Subcutaneous abdominal adipose tissue (tissue), 5 donors: ENCODE data around the gene RIC8B.

ENCODE experiments used
- H3K27ac ChIP-seq: one replicate; pipeline ENCODE4 v1.7.0; 2013; ENCODE audit warnings: low read depth, mild to moderate bottlenecking, inconsistent platforms, low read length, moderate library complexity
- H3K27me3 ChIP-seq, 5 donors: one replicate each; pipeline ENCODE4 v1.7.0; 2013; ENCODE audit warnings: low read length in 5 of 5, inconsistent platforms in 1 of 5; ENCODE audit not compliant: control insufficient read depth in 5 of 5, insufficient read depth in 4 of 5
- H3K36me3 ChIP-seq, 5 donors: one replicate each; pipeline ENCODE4 v1.7.0; 2013; ENCODE audit warnings: low read length in 5 of 5; ENCODE audit not compliant: control insufficient read depth in 5 of 5, insufficient read depth in 5 of 5
- H3K4me1 ChIP-seq, 5 donors: one replicate each; pipeline ENCODE4 v1.7.0; 2013; ENCODE audit warnings: low read length in 5 of 5, mild to moderate bottlenecking in 3 of 5, moderate library complexity in 1 of 5; ENCODE audit not compliant: control insufficient read depth in 5 of 5, insufficient read depth in 5 of 5
- H3K4me3 ChIP-seq, 5 donors: one replicate each; pipeline ENCODE4 v1.7.0; 2013; ENCODE audit warnings: low read length in 5 of 5, low read depth in 1 of 5
- H3K9ac ChIP-seq, 5 donors: one replicate each; pipeline ENCODE4 v1.7.0; 2013; ENCODE audit warnings: low read length in 5 of 5, mild to moderate bottlenecking in 4 of 5, moderate library complexity in 3 of 5
- H3K9me3 ChIP-seq, 5 donors: one replicate each; pipeline ENCODE4 v1.7.0; 2013; ENCODE audit warnings: low read length in 5 of 5; ENCODE audit not compliant: control insufficient read depth in 5 of 5
- donor health status: healthy.
- donor health status: healthy.
- donor health status: healthy.
- donor health status: healthy.
- donor health status: healthy.

The RIC8B gene

GRCh38 chr12:106740818-106741217 is 33.7 kb upstream of the RIC8B start:
- Histone ChIP-seq H3K9me3 (no peaks in the 10 kb centered on the region), H3K36me3 (no peaks in the 10 kb centered on the region), H3K4me3 (no peak overlapping the region)

DNA sequence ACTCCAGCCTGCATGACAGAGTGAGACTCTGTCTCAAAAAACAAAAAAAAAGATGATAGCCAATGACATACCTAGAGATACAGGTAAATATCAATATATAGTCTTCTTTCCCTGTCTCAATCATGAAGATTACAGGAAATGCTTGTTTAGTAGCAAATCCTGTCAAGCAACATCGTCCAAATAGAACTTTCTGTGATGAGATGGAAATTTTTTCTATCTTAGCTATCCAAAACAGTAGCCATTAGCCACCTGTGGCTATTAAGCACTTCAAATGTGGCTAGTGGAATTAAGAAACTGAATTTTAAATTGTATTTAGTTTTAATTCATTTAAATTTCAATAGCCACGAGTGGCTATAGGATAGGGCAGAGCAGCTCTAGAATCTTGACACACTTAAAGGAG is 33.2 kb upstream of the RIC8B start:
- Histone ChIP-seq H3K36me3 (no peaks in the 10 kb centered on the region), H3K4me1 (no peaks in the 10 kb centered on the region), H3K4me3 (no peak overlapping the region), H3K27me3 (no peaks in the 10 kb centered on the region), H3K9ac (no peak overlapping the region), H3K9me3 (no peaks in the 10 kb centered on the region), H3K27ac (no peak overlapping the region)

More at GRCh38 chr12:106740818-106741217, 33.7 kb upstream of the RIC8B start:
- no peaks in the 10 kb centered on the region for H3K4me1 ChIP-seq
- H3K9ac ChIP-seq = no peak overlapping the region
- no peaks in the 10 kb centered on the region for H3K27me3 ChIP-seq
- no peak overlapping the region for H3K27ac ChIP-seq

GRCh38 chr12:106743270-106743988 is 31.1 kb upstream of the RIC8B start:
- Histone ChIP-seq H3K4me3 (no peak overlapping the region), H3K4me1 (no peaks in the 10 kb centered on the region), H3K9ac (no peak overlapping the region), H3K36me3 (no peaks in the 10 kb centered on the region), H3K27ac (no peak overlapping the region), H3K9me3 (no peaks in the 10 kb centered on the region), H3K27me3 (no peaks in the 10 kb centered on the region)

- no peak overlapping the region for H3K9ac ChIP-seq
- no peaks in the 10 kb centered on the region for H3K27me3 ChIP-seq
- H3K9me3 ChIP-seq = no peaks in the 10 kb centered on the region
- no peaks in the 10 kb centered on the region for H3K4me1 ChIP-seq
- H3K36me3 ChIP-seq = no peaks in the 10 kb centered on the region
- H3K27ac ChIP-seq = no peak overlapping the region
- no peak overlapping the region for H3K4me3 ChIP-seq
Observed at GRCh38 chr12:106744600-106744999, 29.9 kb upstream of the RIC8B start.

DNA sequence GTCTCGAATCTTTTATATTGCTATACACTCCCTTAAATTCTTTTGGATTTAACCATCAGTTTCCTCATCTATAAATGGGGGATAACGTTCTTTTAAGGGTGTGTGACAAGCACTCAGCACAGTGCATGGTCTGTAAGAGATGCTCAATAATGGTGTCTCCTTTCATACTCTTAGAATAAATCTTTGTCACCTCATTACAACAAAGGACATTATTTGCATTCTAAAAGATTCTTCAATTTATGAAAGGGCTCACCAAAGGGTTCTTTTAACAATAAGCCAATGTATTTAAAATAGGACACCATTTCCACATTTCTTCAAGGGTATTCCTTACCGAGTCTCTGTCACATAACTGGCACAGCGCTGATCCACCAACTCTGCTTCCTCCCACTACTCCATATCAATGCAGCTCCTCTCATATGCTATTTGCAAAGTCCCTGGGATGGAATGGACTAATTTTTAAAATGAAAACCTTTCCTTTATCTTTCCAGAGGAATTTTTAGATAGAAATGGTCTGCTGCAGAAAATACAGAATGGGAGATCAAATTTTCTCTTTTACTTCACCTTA is 29.2 kb upstream of the RIC8B start:
- no peak overlapping the region for H3K9ac ChIP-seq
- H3K4me1 ChIP-seq = no peaks in the 10 kb centered on the region
- no peak overlapping the region for H3K4me3 ChIP-seq
- no peak overlapping the region for H3K27ac ChIP-seq
- H3K36me3 ChIP-seq = no peaks in the 10 kb centered on the region
- H3K27me3 ChIP-seq = no peaks in the 10 kb centered on the region
- no peaks in the 10 kb centered on the region for H3K9me3 ChIP-seq

GRCh38 chr12:106747973-106748436 is 26.5 kb upstream of the RIC8B start:
- peaks cover 0 to 2% (median 0%) of the 10 kb centered on the region in 5 donors for H3K9me3 ChIP-seq
- no peak overlapping the region for H3K27ac ChIP-seq
- no peak overlapping the region for H3K4me3 ChIP-seq
- H3K27me3 ChIP-seq = no peaks in the 10 kb centered on the region
- H3K36me3 ChIP-seq = no peaks in the 10 kb centered on the region
- H3K9ac ChIP-seq = no peak overlapping the region
- H3K4me1 ChIP-seq = no peaks in the 10 kb centered on the region

DNA sequence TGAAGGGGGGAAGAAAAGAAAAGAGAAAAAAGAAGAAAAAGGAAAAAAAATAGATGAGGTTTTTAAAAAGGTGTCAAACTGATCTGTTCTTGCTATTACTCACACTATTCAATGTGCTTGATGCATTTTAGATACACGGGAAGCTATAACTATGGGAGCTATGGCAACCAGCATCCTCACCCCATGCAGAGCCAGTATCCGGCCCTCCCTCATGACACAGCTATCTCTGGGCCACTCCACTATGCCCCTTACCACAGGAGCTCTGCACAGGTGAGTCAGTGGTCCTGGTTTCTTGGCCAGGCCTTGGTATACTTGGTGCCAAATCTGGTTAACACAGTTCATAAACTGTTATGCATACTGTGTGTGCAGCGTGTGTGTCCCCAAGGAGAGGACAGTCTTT is 24.0 kb upstream of the RIC8B start:
- H3K36me3 ChIP-seq = no peaks in the 10 kb centered on the region
- H3K9ac ChIP-seq = no peak overlapping the region
- peaks cover 0 to 2% (median 0%) of the 10 kb centered on the region in 5 donors for H3K9me3 ChIP-seq
- no peaks in the 10 kb centered on the region for H3K27me3 ChIP-seq
- H3K4me3 ChIP-seq = no peak overlapping the region
- peaks cover 0 to 4% (median 0%) of the 10 kb centered on the region in 5 donors for H3K4me1 ChIP-seq
- no peak overlapping the region for H3K27ac ChIP-seq

GRCh38 chr12:106753526-106753925 is 21.0 kb upstream of the RIC8B start:
- Histone ChIP-seq H3K27ac (no peak overlapping the region), H3K9ac (no peak overlapping the region), H3K27me3 (no peaks in the 10 kb centered on the region), H3K4me1 (peaks cover 0 to 29% (median 10%) of the 10 kb centered on the region in 5 donors), H3K36me3 (no peaks in the 10 kb centered on the region), H3K9me3 (peaks cover 0 to 2% (median 0%) of the 10 kb centered on the region in 5 donors), H3K4me3 (no peak overlapping the region)

DNA sequence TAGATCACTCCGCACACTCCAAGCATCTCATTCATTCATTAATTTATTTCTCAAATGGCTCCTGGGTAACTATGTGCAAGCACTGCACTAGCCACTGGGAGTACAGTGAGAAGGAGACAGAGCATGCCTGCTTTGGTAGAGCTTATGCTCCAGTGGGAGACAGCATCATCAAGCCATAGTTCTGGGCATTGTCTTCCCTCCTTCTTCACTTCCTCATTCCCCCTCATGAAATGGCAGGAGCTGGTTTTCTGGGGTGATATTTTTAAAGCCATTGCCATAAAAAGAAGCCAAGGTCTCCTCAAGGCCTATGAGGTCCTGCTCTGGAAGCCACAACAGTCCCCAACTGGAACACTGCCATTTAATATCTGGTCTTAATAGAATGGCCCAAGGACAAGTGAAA is 20.2 kb upstream of the RIC8B start:
- Histone ChIP-seq H3K9me3 (peaks cover 0 to 2% (median 0%) of the 10 kb centered on the region in 5 donors), H3K36me3 (no peaks in the 10 kb centered on the region), H3K4me1 (peaks cover 2 to 37% (median 18%) of the 10 kb centered on the region in 5 donors), H3K27ac (no peak overlapping the region), H3K9ac (no peak overlapping the region), H3K4me3 (no peak overlapping the region), H3K27me3 (no peaks in the 10 kb centered on the region)

DNA sequence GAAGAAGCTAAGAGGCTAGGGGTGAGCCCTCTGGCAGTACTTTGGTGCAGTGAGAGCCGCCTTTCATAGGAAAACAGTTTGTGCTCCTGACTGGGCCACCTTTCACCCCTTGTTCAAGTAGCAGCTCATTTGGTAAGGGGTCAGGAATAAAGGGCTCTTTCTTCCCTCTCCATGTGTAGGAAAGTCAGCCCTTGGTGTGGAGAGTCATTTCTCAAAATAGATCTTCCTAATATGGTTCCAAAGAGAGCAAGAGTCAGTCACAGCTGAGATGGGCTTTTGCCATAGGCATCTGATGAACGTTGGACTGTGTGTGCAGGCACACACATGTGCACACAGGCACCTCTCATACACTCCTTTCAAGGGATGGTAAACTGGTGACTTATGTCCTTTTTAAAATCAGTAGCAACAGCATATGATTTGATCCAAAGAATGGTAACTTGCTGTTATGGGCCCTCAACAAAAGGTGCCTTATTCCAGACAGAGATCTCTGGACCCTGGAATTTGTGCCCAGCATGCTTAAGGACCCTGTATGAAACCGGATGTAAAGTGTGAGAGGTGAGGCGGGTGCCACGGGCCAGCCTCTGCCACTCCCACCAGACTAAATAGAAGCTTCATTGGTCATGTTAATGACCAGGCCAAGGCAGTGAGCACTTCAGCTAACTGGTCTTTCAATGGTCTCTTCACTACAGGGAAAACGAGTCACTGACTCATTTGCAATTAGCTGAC is 16.7 kb upstream of the RIC8B start:
- H3K4me3 ChIP-seq = no peak overlapping the region
- peak overlapping the region; percentile 93 for H3K27ac ChIP-seq
- peak overlapping the region in 3 of 5 donors; percentile 33 to 58 (median 45) for H3K9ac ChIP-seq
- no peaks in the 10 kb centered on the region for H3K36me3 ChIP-seq
- H3K27me3 ChIP-seq = no peaks in the 10 kb centered on the region
- H3K4me1 ChIP-seq = peaks cover 8 to 54% (median 34%) of the 10 kb centered on the region in 5 donors
- peaks cover 0 to under 1% (median 0%) of the 10 kb centered on the region in 5 donors for H3K9me3 ChIP-seq
